HepG2 (cell line): ENCODE results near the gene CDC37L1. TPM values are rescaled to one million over a fixed set of nuclear protein-coding genes. Genes with fewer than 3 reads are reported as not detected.

Experiments used
- ATAD3A ChIP-seq: sonication (generic); formaldehyde crosslinking; IDR thresholded peaks from 2 replicates; pipeline ENCODE4 v1.4.0; 2020; ENCODE audit warnings: missing genetic modification reagents
- ATF1 ChIP-seq: IDR thresholded peaks from 2 replicates; pipeline ENCODE4 v1.6.1; 2016; ENCODE audit warnings: mild to moderate bottlenecking, control low read depth
- FOSL1 ChIP-seq: sonication (generic); formaldehyde crosslinking; IDR thresholded peaks from 2 replicates; pipeline ENCODE4 v1.9.0; 2021; ENCODE audit warnings: missing genetic modification reagents, borderline replicate concordance
- FOXA1 ChIP-seq, 2 experiments: fragments of 450-650 bp in 1 of 2; sonication (generic) in 1 of 2; formaldehyde crosslinking in 1 of 2; IDR thresholded peaks; 2 replicates each; pipeline versions ENCODE4 v1.4.0 to v1.6.1; 2016 to 2020; ENCODE audit warnings: missing genetic modification reagents in 1 of 2
- IRX3 ChIP-seq: sonication (generic); formaldehyde crosslinking; IDR thresholded peaks from 2 replicates; pipeline ENCODE4 v1.8.1; 2023; ENCODE audit warnings: mild to moderate bottlenecking, low read depth, missing genetic modification reagents, borderline replicate concordance
- JUN ChIP-seq: sonication (generic); formaldehyde crosslinking; IDR thresholded peaks from 2 replicates; pipeline ENCODE4 v1.4.0; 2020; ENCODE audit warnings: mild to moderate bottlenecking, missing genetic modification reagents
- KDM5B ChIP-seq: sonication (generic); formaldehyde crosslinking; IDR thresholded peaks from 2 replicates; pipeline ENCODE4 v1.4.0; 2020; ENCODE audit warnings: missing genetic modification reagents, mild to moderate bottlenecking, borderline replicate concordance
- KLF6 ChIP-seq: IDR thresholded peaks from 2 replicates; pipeline ENCODE4 v1.8.0; 2016; ENCODE audit warnings: missing biosample characterization, missing genetic modification reagents
- LBX2 ChIP-seq: sonication (generic); formaldehyde crosslinking; IDR thresholded peaks from 2 replicates; pipeline ENCODE4 v1.5.0; 2020; ENCODE audit warnings: missing genetic modification reagents, mild to moderate bottlenecking, borderline replicate concordance
- MTF1 ChIP-seq: sonication (generic); formaldehyde crosslinking; IDR thresholded peaks from 2 replicates; pipeline ENCODE4 v1.5.0; 2020; ENCODE audit warnings: missing genetic modification reagents
- PHF21A ChIP-seq: sonication (generic); formaldehyde crosslinking; IDR thresholded peaks from 2 replicates; pipeline ENCODE4 v1.5.0; 2020; ENCODE audit warnings: mild to moderate bottlenecking, missing genetic modification reagents
- POGK ChIP-seq: sonication (generic); formaldehyde crosslinking; conservative IDR thresholded peaks from 2 replicates; pipeline ENCODE4 v1.8.0; 2022; ENCODE audit warnings: mild to moderate bottlenecking, moderate library complexity, missing genetic modification reagents
- SP2 ChIP-seq: sonication (generic); formaldehyde crosslinking; IDR thresholded peaks from 2 replicates; pipeline ENCODE4 v1.5.1; 2020; ENCODE audit warnings: mild to moderate bottlenecking, missing genetic modification reagents
- TMF1 ChIP-seq: sonication (generic); formaldehyde crosslinking; IDR thresholded peaks from 2 replicates; pipeline ENCODE4 v1.8.1; 2022; ENCODE audit warnings: low read depth, missing genetic modification reagents
- ZBTB21 ChIP-seq: sonication (generic); formaldehyde crosslinking; IDR thresholded peaks from 2 replicates; pipeline ENCODE4 v1.4.0; 2020; ENCODE audit warnings: missing genetic modification reagents
- ZNF207 ChIP-seq: fragments of 450-650 bp; IDR thresholded peaks from 2 replicates; pipeline ENCODE4 v1.6.1; 2016; ENCODE audit warnings: antibody characterized with exemption, borderline replicate concordance
- ZNF24 ChIP-seq: fragments of 450-650 bp; IDR thresholded peaks from 2 replicates; pipeline ENCODE4 v1.6.1; 2017; ENCODE audit warnings: antibody characterized with exemption, mild to moderate bottlenecking
- ZNF430 ChIP-seq: sonication (generic); formaldehyde crosslinking; IDR thresholded peaks from 2 replicates; pipeline ENCODE4 v1.9.0; 2021; ENCODE audit warnings: mild to moderate bottlenecking, missing genetic modification reagents
- ZNF557 ChIP-seq: sonication (generic); formaldehyde crosslinking; IDR thresholded peaks from 2 replicates; pipeline ENCODE4 v1.4.0; 2020; ENCODE audit warnings: missing genetic modification reagents
- ZNF577 ChIP-seq: sonication (generic); formaldehyde crosslinking; IDR thresholded peaks from 2 replicates; pipeline ENCODE4 v1.4.0; 2020; ENCODE audit warnings: mild to moderate bottlenecking, low read depth, missing genetic modification reagents, borderline replicate concordance
- ZNF766 ChIP-seq: sonication (generic); formaldehyde crosslinking; IDR thresholded peaks from 2 replicates; pipeline ENCODE4 v1.5.0; 2020; ENCODE audit warnings: missing genetic modification reagents, borderline replicate concordance
- polyA plus RNA-seq, 8 experiments: library from polyadenylated mRNA; depleted of rRNA in 3 of 8; stranded (reverse) in 7 of 8; unstranded in 1 of 8; fragments of >200 nt; fragmentation: Illumina TruSeq in 4 of 8; extraction: Trizol in 4 of 8; gene quantifications; 2 replicates each; pipeline versions ENCODE4 v1.2.1 to v1.2.3, GENCODE V29; 2011 to 2016; ENCODE audit warnings: low read depth in 4 of 8, missing spikeins in 1 of 8, mixed read lengths in 1 of 8; ENCODE audit not compliant: insufficient read depth in 1 of 8
- total RNA-seq, 5 experiments: library from RNA; depleted of rRNA; stranded (reverse); fragments of >200 nt; fragmentation: Illumina TruSeq; extraction: Trizol; gene quantifications; 2 replicates each; pipeline ENCODE4 v1.2.3, GENCODE V29; 2016; ENCODE audit warnings: low read depth in 1 of 5
- TF ChIP-seq, protein P1 (sequence below): IDR thresholded peaks from 2 replicates; pipeline ENCODE4 v1.6.1; 2012; ENCODE audit warnings: low read depth, low read length, improper control_type of control experiment

The CDC37L1 gene
- total and polyA plus RNA-seq, 2 of the 13 experiments (the other 11 are each of a cell fraction or from before 2014, with no cell fraction given), result 5.5 to 17.0 TPM

DNA sequence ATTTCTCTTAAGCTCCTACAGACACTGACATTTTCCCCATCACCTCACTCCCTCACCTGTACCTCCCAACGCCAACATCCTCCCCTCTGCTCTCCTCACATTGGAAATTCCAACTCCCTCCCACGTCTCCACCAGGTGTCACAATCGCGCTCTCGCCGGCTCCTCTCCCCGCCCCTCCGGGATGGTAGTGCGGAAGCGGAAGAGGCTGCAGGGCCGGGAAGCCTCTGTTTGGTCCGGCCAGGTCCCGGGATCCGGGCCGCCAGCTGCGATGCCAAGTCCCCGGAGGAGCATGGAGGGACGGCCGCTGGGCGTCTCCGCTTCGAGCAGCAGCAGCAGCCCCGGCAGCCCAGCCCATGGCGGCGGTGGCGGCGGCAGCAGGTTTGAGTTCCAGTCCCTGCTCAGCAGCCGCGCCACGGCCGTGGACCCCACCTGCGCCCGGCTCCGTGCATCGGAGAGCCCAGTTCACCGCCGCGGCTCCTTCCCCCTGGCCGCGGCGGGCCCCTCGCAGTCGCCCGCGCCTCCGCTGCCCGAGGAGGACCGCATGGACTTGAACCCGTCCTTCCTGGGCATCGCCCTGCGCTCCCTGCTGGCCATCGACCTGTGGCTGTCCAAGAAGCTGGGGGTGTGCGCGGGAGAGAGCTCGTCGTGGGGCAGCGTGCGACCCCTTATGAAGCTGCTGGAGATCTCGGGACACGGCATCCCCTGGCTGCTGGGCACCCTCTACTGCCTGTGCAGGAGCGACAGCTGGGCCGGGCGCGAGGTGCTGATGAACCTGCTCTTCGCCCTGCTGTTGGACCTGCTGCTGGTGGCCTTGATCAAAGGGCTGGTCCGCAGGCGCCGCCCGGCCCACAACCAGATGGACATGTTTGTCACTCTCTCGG, 17.0 kb upstream of the CDC37L1 start, which contains the start of gene PLPP6 (continued):
- TF ChIP-seq LBX2 (CRISPR knock-in tag), result no peak; the same call in 1 of the 2 replicates
- TF ChIP-seq ZNF557 (CRISPR knock-in tag), result 0 out of 2 replicates have a peak, but pooled peaks have one; percentile 65
- peak; percentile 69; the same call in 1 of the 2 replicates for TF ChIP-seq POGK (CRISPR knock-in tag)
- no peak for TF ChIP-seq ZNF24
- no peak for TF ChIP-seq FOXA1 (IDR thresholded peaks at IDR 0.05)
- TF ChIP-seq FOXA1 (CRISPR knock-in tag; IDR thresholded peaks at IDR 0.05), result peak; percentile 28; the same call in 1 of the 2 replicates
- TF ChIP-seq KDM5B, result peak; percentile 82; the same call in 1 of the 2 replicates
- TF ChIP-seq TMF1, result 0 out of 2 replicates have a peak, but pooled peaks have one; percentile 56
- peak; percentile 48; the same call in 1 of the 2 replicates for TF ChIP-seq IRX3
- 0 out of 2 replicates have a peak, but pooled peaks have one; percentile 12 for TF ChIP-seq ZNF766 (CRISPR knock-in tag)
- 0 out of 2 replicates have a peak, but pooled peaks have one; percentile 68 for TF ChIP-seq ZNF430 (CRISPR knock-in tag)
- peak; percentile 41; the same call in 1 of the 2 replicates for TF ChIP-seq SP2 (CRISPR knock-in tag)
- TF ChIP-seq JUN (CRISPR knock-in tag), result no peak; the same call in 1 of the 2 replicates
- TF ChIP-seq MTF1 (CRISPR knock-in tag), result no peak
- TF ChIP-seq FOSL1 (CRISPR knock-in tag), result no peak
- TF ChIP-seq, protein P1, sequence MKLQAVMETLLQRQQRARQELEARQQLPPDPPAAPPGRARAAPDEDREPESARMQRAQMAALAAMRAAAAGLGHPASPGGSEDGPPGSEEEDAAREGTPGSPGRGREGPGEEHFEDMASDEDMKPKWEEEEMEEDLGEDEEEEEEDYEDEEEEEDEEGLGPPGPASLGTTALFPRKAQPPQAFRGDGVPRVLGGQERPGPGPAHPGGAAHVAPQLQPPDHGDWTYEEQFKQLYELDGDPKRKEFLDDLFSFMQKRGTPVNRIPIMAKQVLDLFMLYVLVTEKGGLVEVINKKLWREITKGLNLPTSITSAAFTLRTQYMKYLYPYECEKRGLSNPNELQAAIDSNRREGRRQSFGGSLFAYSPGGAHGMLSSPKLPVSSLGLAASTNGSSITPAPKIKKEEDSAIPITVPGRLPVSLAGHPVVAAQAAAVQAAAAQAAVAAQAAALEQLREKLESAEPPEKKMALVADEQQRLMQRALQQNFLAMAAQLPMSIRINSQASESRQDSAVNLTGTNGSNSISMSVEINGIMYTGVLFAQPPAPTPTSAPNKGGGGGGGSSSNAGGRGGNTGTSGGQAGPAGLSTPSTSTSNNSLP, result 0 out of 2 replicates have a peak, but pooled peaks have one; percentile 30
- no peak for TF ChIP-seq ZNF577 (CRISPR knock-in tag)
- no peak for TF ChIP-seq ZNF207
- no peak for TF ChIP-seq ATF1 (CRISPR knock-in tag)
- TF ChIP-seq ATAD3A (CRISPR knock-in tag), result no peak; the same call in 1 of the 2 replicates
- no peak; the same call in 1 of the 2 replicates for TF ChIP-seq KLF6 (CRISPR knock-in tag)
- no peak for TF ChIP-seq ZBTB21 (CRISPR knock-in tag)
- TF ChIP-seq PHF21A (CRISPR knock-in tag), result no peak; the same call in 1 of the 2 replicates
